NCI-H460 (cell line): ENCODE data around the gene TRAPPC12. TPM values are rescaled to one million over a fixed set of nuclear protein-coding genes. Genes with fewer than 3 reads are reported as not detected.

Experiments used
- DNase-seq: peaks from one replicate; pipeline ENCODE4 v3.0.0-alpha.2; 2016; ENCODE audit warnings: low read depth; ENCODE audit errors: extremely low read depth
- total RNA-seq: library from RNA; depleted of rRNA; stranded (reverse); fragments of >200 nt; shearing (Covaris generic); gene quantifications from 2 replicates; pipeline ENCODE4 v1.2.3, GENCODE V29; 2014

TRAPPC12 gene
- total RNA-seq, 1 experiment from 2014 or later, result 60.8 TPM

- DNase-seq, result peak; percentile 25
Measured at GRCh38 chr2:3465844-3466481, 86.5 kb downstream of the TRAPPC12 start.

- no peak for DNase-seq
Measured at GRCh38 chr2:3466482-3466863, 87.0 kb downstream of the TRAPPC12 start.

- DNase-seq, result no peak
Measured at GRCh38 chr2:3466966-3467365, 87.5 kb downstream of the TRAPPC12 start.

GRCh38 chr2:3467654-3468053 lies 88.2 kb downstream of the TRAPPC12 start:
- no peak for DNase-seq

GRCh38 chr2:3468296-3468988 lies 88.9 kb downstream of the TRAPPC12 start:
- no peak for DNase-seq

- no peak for DNase-seq
Measured at GRCh38 chr2:3469486-3469885, 90.0 kb downstream of the TRAPPC12 start.

GRCh38 chr2:3470166-3470651 lies 90.7 kb downstream of the TRAPPC12 start:
- no peak for DNase-seq

GRCh38 chr2:3470856-3471737 lies 91.6 kb downstream of the TRAPPC12 start:
- DNase-seq, result no peak

GRCh38 chr2:3472296-3472695 lies 92.8 kb downstream of the TRAPPC12 start:
- no peak for DNase-seq

- no peak for DNase-seq
Measured at GRCh38 chr2:3472966-3473365, 93.5 kb downstream of the TRAPPC12 start.

GRCh38 chr2:3475771-3476170 lies 96.3 kb downstream of the TRAPPC12 start:
- no peak for DNase-seq

- no peak for DNase-seq
Measured at GRCh38 chr2:3476321-3476984, 97.0 kb downstream of the TRAPPC12 start.

GRCh38 chr2:3476985-3477327 lies 97.5 kb downstream of the TRAPPC12 start:
- DNase-seq, result no peak

GRCh38 chr2:3478846-3479385 lies 99.4 kb downstream of the TRAPPC12 start:
- DNase-seq, result no peak

GRCh38 chr2:3479430-3480320 lies 100.2 kb downstream of the TRAPPC12 start:
- DNase-seq, result no peak

GRCh38 chr2:3480352-3481010 lies 101.0 kb downstream of the TRAPPC12 start:
- no peak for DNase-seq

- no peak for DNase-seq
Measured at GRCh38 chr2:3481011-3481400, 101.5 kb downstream of the TRAPPC12 start.

- DNase-seq, result no peak
Measured at GRCh38 chr2:3481736-3482362, 102.4 kb downstream of the TRAPPC12 start.
